B cell (primary cell): Measurements from ENCODE around the gene CALY. TPM values are rescaled to one million over a fixed set of nuclear protein-coding genes. Genes with fewer than 3 reads are reported as not detected.

Experiments used
- ATAC-seq: fragments of 200-7000 bp; cut with Tn5 transposase; one replicate; pipeline ENCODE4 v1.10.0; 2021; ENCODE audit warnings: low read depth, mild to moderate bottlenecking, moderate number of reproducible peaks, moderate library complexity
- CTCF ChIA-PET: fragments of 350-600 bp; sonication (Branson Sonifier 250); formaldehyde crosslinking; loops from one replicate; lab custom pipeline; 2021; ENCODE audit warnings: antibody characterized with exemption, inconsistent platforms; lab: Charles Lee
- POLR2A ChIA-PET: fragments of 350-600 bp; sonication (Branson Sonifier 250); formaldehyde crosslinking; loops from one replicate; lab custom pipeline; 2021; ENCODE audit warnings: antibody characterized with exemption; lab: Charles Lee
- DNase-seq: peaks from one replicate; pipeline ENCODE4 v3.0.0; 2013
- H2AFZ ChIP-seq: 2 replicates; pipeline ENCODE4 v1.6.1; 2012; ENCODE audit warnings: mild to moderate bottlenecking, low read depth, low read length; ENCODE audit not compliant: insufficient read depth, poor library complexity, severe bottlenecking
- H3K27ac ChIP-seq, 2 donors: 1 replicate in 1 of 2; 2 replicates in 1 of 2; pipeline ENCODE4 v1.5.1; 2012 to 2013; ENCODE audit warnings: low read length in 2 of 2, mild to moderate bottlenecking in 2 of 2, moderate library complexity in 1 of 2
- H3K27me3 ChIP-seq, 4 experiments: fragments of 200-600 bp in 1 of 4; sonication (generic) in 1 of 4; replicated peaks in 1 of 4; 1 replicate in 2 of 4; 2 replicates in 2 of 4; pipeline versions ENCODE4 v1.6.1 to v1.7.0; 2013 to 2016; ENCODE audit warnings: low read length in 3 of 4, mild to moderate bottlenecking in 2 of 4, mixed read lengths in 1 of 4, moderate library complexity in 1 of 4; ENCODE audit not compliant: insufficient read depth in 4 of 4, control insufficient read depth in 3 of 4; ENCODE audit errors: control extremely low read depth in 1 of 4
- H3K36me3 ChIP-seq, 2 experiments: replicated peaks in 1 of 2; 1 replicate in 1 of 2; 2 replicates in 1 of 2; pipeline versions ENCODE4 v1.6.1 to v1.7.1; 2013; ENCODE audit warnings: low read length in 1 of 2; ENCODE audit not compliant: insufficient read depth in 2 of 2, control insufficient read depth in 1 of 2; ENCODE audit errors: control extremely low read depth in 1 of 2, extremely low read depth in 1 of 2
- H3K4me1 ChIP-seq, 2 donors: fragments of 200-600 bp in 1 of 2; sonication (generic) in 1 of 2; 1 replicate in 1 of 2; 2 replicates in 1 of 2; pipeline versions ENCODE4 v1.5.1 to v1.6.1; 2013 to 2017; ENCODE audit warnings: low read length in 2 of 2; ENCODE audit not compliant: control insufficient read depth in 2 of 2, insufficient read depth in 2 of 2
- H3K4me2 ChIP-seq: replicated peaks from 2 replicates; pipeline ENCODE3; 2012; ENCODE audit warnings: mild to moderate bottlenecking, low read depth, low read length; ENCODE audit not compliant: poor library complexity, severe bottlenecking
- H3K4me3 ChIP-seq, 5 experiments: fragments of 200-600 bp in 1 of 5; sonication (generic) in 1 of 5; 1 replicate in 3 of 5; 2 replicates in 2 of 5; pipeline versions ENCODE4 v1.5.1 to v1.7.0; 2011 to 2016; ENCODE audit warnings: low read length in 4 of 5, mild to moderate bottlenecking in 4 of 5, low read depth in 2 of 5, control low read depth in 1 of 5, moderate library complexity in 1 of 5; ENCODE audit not compliant: insufficient read depth in 1 of 5; ENCODE audit errors: control extremely low read depth in 1 of 5, extremely low read depth in 1 of 5
- H3K79me2 ChIP-seq: fragments of 200-600 bp; sonication (generic); one replicate; pipeline ENCODE4 v1.6.0; 2016; ENCODE audit warnings: low read length; ENCODE audit not compliant: control insufficient read depth, insufficient read depth
- H3K9ac ChIP-seq: fragments of 200-600 bp; sonication (generic); 2 replicates; pipeline ENCODE4 v1.6.1; 2017; ENCODE audit warnings: mild to moderate bottlenecking, low read length, moderate library complexity
- H3K9me3 ChIP-seq, 3 donors: one replicate each; pipeline versions ENCODE4 v1.6.1 to v1.7.1; 2013; ENCODE audit warnings: low read length in 2 of 3; ENCODE audit not compliant: control insufficient read depth in 2 of 3, insufficient read depth in 1 of 3; ENCODE audit errors: control extremely low read depth in 1 of 3
- H4K20me1 ChIP-seq: 2 replicates; pipeline ENCODE4 v1.6.0; 2012; ENCODE audit warnings: mild to moderate bottlenecking, low read length; ENCODE audit not compliant: insufficient read depth, control insufficient read depth, poor library complexity, severe bottlenecking
- H3K27ac Mint-ChIP-seq: one replicate; pipeline ENCODE4 v1.8.0; 2021; ENCODE audit warnings: mixed read lengths
- H3K27me3 Mint-ChIP-seq: one replicate; pipeline ENCODE4 v1.8.0; 2021; ENCODE audit warnings: mixed read lengths
- H3K4me1 Mint-ChIP-seq: one replicate; pipeline ENCODE4 v1.8.0; 2021; ENCODE audit warnings: mixed read lengths
- H3K4me3 Mint-ChIP-seq: one replicate; pipeline ENCODE4 v1.8.0; 2021; ENCODE audit warnings: mixed read lengths
- H3K9me3 Mint-ChIP-seq: one replicate; pipeline ENCODE4 v1.8.0; 2022; ENCODE audit warnings: mixed read lengths; ENCODE audit not compliant: insufficient read depth
- EZH2 ChIP-seq: IDR thresholded peaks from 2 replicates; pipeline ENCODE4 v1.6.1; 2012; ENCODE audit warnings: borderline replicate concordance, low read depth, mild to moderate bottlenecking, moderate library complexity, low read length; ENCODE audit not compliant: insufficient read depth, poor library complexity, severe bottlenecking
- WGBS: methylation state at CpG from one replicate; pipeline ENCODE4 v1.1.5; 2013; ENCODE audit warnings: missing lambda C conversion rate; ENCODE audit not compliant: insufficient coverage; 5-methylcytosine and 5-hydroxymethylcytosine counted together
- intact Hi-C: fragments of 100-400 bp; cut with micrococcal nuclease; formaldehyde crosslinking; loops from one replicate; pipeline ENCODE4 v1.10.0; 2022
- polyA plus RNA-seq: library from polyadenylated mRNA; depleted of rRNA; stranded (reverse); fragments of >200 nt; gene quantifications from 2 replicates; pipeline ENCODE4 v1.2.3, GENCODE V29; 2012
- total RNA-seq, 2 donors: library from RNA; stranded (reverse); fragments of 120-200 nt in 1 of 2; gene quantifications; 1 replicate in 1 of 2; 2 replicates in 1 of 2; pipeline versions ENCODE4 v1.2.3 to v1.2.4, GENCODE V29; 2013 to 2022
- TF ChIP-seq, protein P1 (sequence below): fragments of 200-600 bp; IDR thresholded peaks from one replicate; pipeline ENCODE4 v1.8.0; 2022; ENCODE audit warnings: antibody characterized with exemption, mild to moderate bottlenecking

CALY gene
- total and polyA plus RNA-seq, 2 donors (not counting 1 experiment from before 2014, with no cell fraction given) = 0.21 TPM; not detected in 1

DNA sequence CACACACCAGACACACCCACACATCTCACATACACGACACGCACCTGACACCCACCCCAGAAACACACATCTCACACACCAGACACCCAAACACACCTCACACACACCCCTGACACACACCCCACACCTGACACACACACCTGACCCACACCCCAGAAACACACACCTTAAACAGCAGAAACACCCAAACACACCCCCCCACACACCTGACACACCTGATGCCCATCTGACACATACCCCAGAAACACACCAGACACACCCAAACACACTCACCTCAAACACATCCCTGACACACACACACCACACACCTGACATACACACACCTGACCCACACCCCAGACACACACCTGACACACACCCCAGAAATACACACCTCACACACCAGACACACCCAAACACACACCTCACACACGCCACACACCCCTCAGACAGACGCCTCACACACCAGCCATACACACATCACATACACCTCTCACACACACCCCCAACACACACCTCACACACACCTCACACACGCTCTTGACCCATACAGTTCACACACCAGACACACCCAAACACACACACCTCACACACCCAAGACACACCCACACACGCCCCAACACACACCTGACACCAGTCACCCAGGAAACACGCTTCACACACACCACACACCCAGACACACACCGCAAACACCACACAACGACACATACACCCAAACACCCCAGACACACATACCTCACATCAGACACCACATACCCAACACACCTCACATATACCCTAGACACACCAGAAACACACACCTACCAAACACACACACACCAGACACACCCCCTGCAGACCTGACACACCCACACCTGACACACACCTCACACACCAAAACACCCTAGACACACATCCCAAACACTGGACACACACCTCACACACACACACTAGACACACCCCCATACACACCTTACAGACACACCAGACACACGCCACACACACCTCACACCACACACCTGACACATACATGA lies 1.7 kb upstream of the CALY start:
- TF ChIP-seq, protein P1, sequence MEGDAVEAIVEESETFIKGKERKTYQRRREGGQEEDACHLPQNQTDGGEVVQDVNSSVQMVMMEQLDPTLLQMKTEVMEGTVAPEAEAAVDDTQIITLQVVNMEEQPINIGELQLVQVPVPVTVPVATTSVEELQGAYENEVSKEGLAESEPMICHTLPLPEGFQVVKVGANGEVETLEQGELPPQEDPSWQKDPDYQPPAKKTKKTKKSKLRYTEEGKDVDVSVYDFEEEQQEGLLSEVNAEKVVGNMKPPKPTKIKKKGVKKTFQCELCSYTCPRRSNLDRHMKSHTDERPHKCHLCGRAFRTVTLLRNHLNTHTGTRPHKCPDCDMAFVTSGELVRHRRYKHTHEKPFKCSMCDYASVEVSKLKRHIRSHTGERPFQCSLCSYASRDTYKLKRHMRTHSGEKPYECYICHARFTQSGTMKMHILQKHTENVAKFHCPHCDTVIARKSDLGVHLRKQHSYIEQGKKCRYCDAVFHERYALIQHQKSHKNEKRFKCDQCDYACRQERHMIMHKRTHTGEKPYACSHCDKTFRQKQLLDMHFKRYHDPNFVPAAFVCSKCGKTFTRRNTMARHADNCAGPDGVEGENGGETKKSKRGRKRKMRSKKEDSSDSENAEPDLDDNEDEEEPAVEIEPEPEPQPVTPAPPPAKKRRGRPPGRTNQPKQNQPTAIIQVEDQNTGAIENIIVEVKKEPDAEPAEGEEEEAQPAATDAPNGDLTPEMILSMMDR = no peak
- TF ChIP-seq EZH2 = no peak
- H3K9me3 Mint-ChIP-seq = no peaks in the 10 kb centered on the region
- Histone ChIP-seq H3K27me3 (peaks cover 0 to 74% (median 45%) of the 10 kb centered on the region in 4 experiments), H3K4me2 (no peak overlapping the region), H3K36me3 (no peaks in the 10 kb centered on the region), H3K79me2 (no peaks in the 10 kb centered on the region), H3K9ac (no peak overlapping the region), H4K20me1 (no peaks in the 10 kb centered on the region), H2AFZ (no peak overlapping the region), H3K4me3 (no peak overlapping the region), H3K27ac (no peak overlapping the region), H3K9me3 (peaks cover 0 to 31% (median 0%) of the 10 kb centered on the region in 3 donors), H3K4me1 (peaks cover 35 to 44% of the 10 kb centered on the region in 2 donors)
- ATAC-seq = no peak
- intact Hi-C loops = no loop called here
- WGBS = 91% methylated on average over 10 of the region's 10 CpGs
- POLR2A ChIA-PET = no interaction called here
- peaks cover 10% of the 10 kb centered on the region for H3K4me1 Mint-ChIP-seq
- CTCF ChIA-PET = no interaction called here
- no peak for DNase-seq
- no peak overlapping the region for H3K4me3 Mint-ChIP-seq
- no peak overlapping the region for H3K27ac Mint-ChIP-seq
- H3K27me3 Mint-ChIP-seq = peaks cover 20% of the 10 kb centered on the region

DNA sequence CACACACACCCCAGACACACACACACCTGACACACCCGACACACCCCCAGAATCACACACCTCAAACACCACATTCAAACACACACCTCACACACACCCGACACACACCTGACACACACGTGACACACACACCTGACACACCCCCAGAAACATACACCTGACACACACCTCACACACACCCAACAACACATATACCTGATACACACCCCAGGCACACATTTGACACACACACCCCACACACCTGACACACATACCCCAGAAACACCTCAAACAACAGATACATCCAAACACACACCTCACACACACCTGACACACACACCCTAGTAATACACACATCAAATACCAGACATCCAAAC lies 652 bp upstream of the CALY start:
- ChIA-PET CTCF (no interaction called here), POLR2A (no interaction called here)
- WGBS = 84% methylated on average over 3 of the region's 3 CpGs
- H3K79me2 ChIP-seq = no peaks in the 10 kb centered on the region
- peaks cover 0 to 26% (median 0%) of the 10 kb centered on the region in 3 donors for H3K9me3 ChIP-seq
- TF ChIP-seq, protein P1 = no peak
- no peak for TF ChIP-seq EZH2
- peaks cover 35 to 44% of the 10 kb centered on the region in 2 donors for H3K4me1 ChIP-seq
- no peaks in the 10 kb centered on the region for H4K20me1 ChIP-seq
- H3K27me3 ChIP-seq = peaks cover 0 to 64% (median 40%) of the 10 kb centered on the region in 4 experiments
- H3K4me1 Mint-ChIP-seq = peaks cover 10% of the 10 kb centered on the region
- no peak overlapping the region for H3K4me3 Mint-ChIP-seq
- no peaks in the 10 kb centered on the region for H3K9me3 Mint-ChIP-seq
- no peak overlapping the region for H3K4me3 ChIP-seq
- DNase-seq = no peak
- H3K9ac ChIP-seq = peak overlapping the region; percentile 65
- H3K36me3 ChIP-seq = no peaks in the 10 kb centered on the region
- H3K27ac ChIP-seq = no peak overlapping the region
- no peak for ATAC-seq
- H3K27me3 Mint-ChIP-seq = peaks cover 22% of the 10 kb centered on the region
- H3K4me2 ChIP-seq = peak overlapping the region; percentile 98
- intact Hi-C loops = no loop called here
- H2AFZ ChIP-seq = no peak overlapping the region
- H3K27ac Mint-ChIP-seq = no peak overlapping the region
